Liver (tissue), 9 donors: ENCODE measurements around the gene SAA1. TPM values are rescaled to one million over a fixed set of nuclear protein-coding genes. Genes with fewer than 3 reads are reported as not detected.
"Not testable (repeated sequence)": the region's sequence is repeated elsewhere in the genome, so short reads cannot be mapped to it uniquely, and the experiment has no call there.

Source experiments
- DNase-seq: peaks from one replicate; pipeline ENCODE4 v3.0.0-alpha.2; 2017; ENCODE audit warnings: low spot score
- H3K27ac ChIP-seq, 2 donors: one replicate each; pipeline ENCODE4 v1.7.0; 2013; ENCODE audit warnings: inconsistent platforms in 2 of 2, low read length in 2 of 2, control low read depth in 1 of 2, low read depth in 1 of 2, mild to moderate bottlenecking in 1 of 2
- H3K27me3 ChIP-seq, 4 donors: one replicate each; pipeline versions ENCODE4 v1.6.1 to v1.7.0; 2013; ENCODE audit warnings: low read length in 3 of 4, inconsistent platforms in 1 of 4, mild to moderate bottlenecking in 1 of 4, moderate library complexity in 1 of 4; ENCODE audit not compliant: control insufficient read depth in 4 of 4, insufficient read depth in 4 of 4
- H3K36me3 ChIP-seq, 4 donors: one replicate each; pipeline versions ENCODE4 v1.6.1 to v1.7.0; 2013; ENCODE audit warnings: low read length in 3 of 4, mild to moderate bottlenecking in 3 of 4, low read depth in 1 of 4, moderate library complexity in 1 of 4; ENCODE audit not compliant: control insufficient read depth in 4 of 4, insufficient read depth in 3 of 4
- H3K4me1 ChIP-seq, 4 donors: one replicate each; pipeline versions ENCODE4 v1.6.1 to v1.7.0; 2013; ENCODE audit warnings: low read length in 3 of 4, mild to moderate bottlenecking in 3 of 4, moderate library complexity in 1 of 4; ENCODE audit not compliant: control insufficient read depth in 4 of 4, insufficient read depth in 4 of 4
- H3K4me3 ChIP-seq, 3 donors: one replicate each; pipeline versions ENCODE4 v1.6.1 to v1.7.0; 2013; ENCODE audit warnings: low read length in 3 of 3, control low read depth in 1 of 3, low read depth in 1 of 3, mild to moderate bottlenecking in 1 of 3
- H3K9ac ChIP-seq, 2 donors: one replicate each; pipeline ENCODE4 v1.7.0; 2013; ENCODE audit warnings: low read length in 2 of 2, mild to moderate bottlenecking in 2 of 2, moderate library complexity in 2 of 2, control low read depth in 1 of 2, low read depth in 1 of 2
- H3K9me3 ChIP-seq, 4 donors: one replicate each; pipeline versions ENCODE4 v1.6.1 to v1.7.0; 2013; ENCODE audit warnings: low read length in 3 of 4; ENCODE audit not compliant: control insufficient read depth in 4 of 4
- ATF3 ChIP-seq: IDR thresholded peaks from 2 replicates; pipeline ENCODE4 v1.6.1; 2016; ENCODE audit warnings: antibody characterized with exemption
- CTCF ChIP-seq: fragments of 150-350 bp; IDR thresholded peaks from 2 replicates; pipeline ENCODE4 v1.5.1; 2017; ENCODE audit warnings: improper control_type of control experiment, low read depth, low read length; ENCODE audit not compliant: missing input control
- FOXA2 ChIP-seq: IDR thresholded peaks from 2 replicates; pipeline ENCODE4 v1.6.1; 2016; ENCODE audit warnings: antibody characterized with exemption
- GABPA ChIP-seq, 2 donors: IDR thresholded peaks in 1 of 2; conservative IDR thresholded peaks in 1 of 2; 2 replicates each; pipeline ENCODE4 v1.6.1; 2016; ENCODE audit warnings: antibody characterized with exemption in 2 of 2, mild to moderate bottlenecking in 1 of 2, moderate library complexity in 1 of 2
- HNF4A ChIP-seq, 2 donors: conservative IDR thresholded peaks; 2 replicates each; pipeline ENCODE4 v1.6.1; 2016; ENCODE audit warnings: antibody characterized with exemption in 2 of 2, mild to moderate bottlenecking in 2 of 2
- HNF4G ChIP-seq: IDR thresholded peaks from 2 replicates; pipeline ENCODE4 v1.6.1; 2016; ENCODE audit warnings: antibody characterized with exemption
- JUND ChIP-seq, 2 donors: IDR thresholded peaks; 2 replicates each; pipeline ENCODE4 v1.6.1; 2016; ENCODE audit warnings: antibody characterized with exemption in 2 of 2
- MAX ChIP-seq: IDR thresholded peaks from 2 replicates; pipeline ENCODE4 v1.6.1; 2016; ENCODE audit warnings: antibody characterized with exemption
- NR2F2 ChIP-seq: IDR thresholded peaks from 2 replicates; pipeline ENCODE4 v1.6.1; 2016; ENCODE audit warnings: antibody characterized with exemption
- RAD21 ChIP-seq, 2 donors: IDR thresholded peaks; 2 replicates each; pipeline ENCODE4 v1.6.1; 2016; ENCODE audit warnings: antibody characterized with exemption in 2 of 2, mild to moderate bottlenecking in 2 of 2
- RXRA ChIP-seq, 2 donors: IDR thresholded peaks; 2 replicates each; pipeline ENCODE4 v1.6.1; 2017 to 2018; ENCODE audit warnings: antibody characterized with exemption in 2 of 2, mild to moderate bottlenecking in 1 of 2
- SP1 ChIP-seq: IDR thresholded peaks from 2 replicates; pipeline ENCODE4 v1.6.1; 2018; ENCODE audit warnings: antibody characterized with exemption, mild to moderate bottlenecking
- YY1 ChIP-seq: IDR thresholded peaks from 2 replicates; pipeline ENCODE4 v1.6.1; 2016; ENCODE audit warnings: antibody characterized with exemption, mild to moderate bottlenecking
- ZBTB33 ChIP-seq: IDR thresholded peaks from 2 replicates; pipeline ENCODE4 v1.6.1; 2016; ENCODE audit warnings: antibody characterized with exemption
- WGBS: extraction: QIAGEN DNeasy Blood & Tissue Kit; methylation state at CpG from one replicate; pipeline ENCODE4 v1.1.7; 2013; 5-methylcytosine and 5-hydroxymethylcytosine counted together
- polyA plus RNA-seq, 2 donors: library from polyadenylated mRNA; stranded (reverse) in 1 of 2; unstranded in 1 of 2; fragments of 200-250 nt in 1 of 2; fragments of >200 nt in 1 of 2; fragmentation: Nextera tagmentation in 1 of 2; extraction: Ambion mirVana in 1 of 2; gene quantifications; one replicate each; pipeline versions ENCODE4 v1.2.1 to v1.2.3, GENCODE V29; 2013 to 2015
- total RNA-seq, 2 donors: library from RNA; depleted of rRNA; stranded (reverse); fragments of >200 nt; gene quantifications; one replicate each; pipeline ENCODE4 v1.2.3, GENCODE V29; 2014
- donor health status: healthy.
- donor health status: healthy.
- donor health status: healthy.
- donor health status: healthy.
- donor health status: healthy.

The SAA1 gene
- total and polyA plus RNA-seq, 4 donors: 20.4 to 33,277 (median 21,062) TPM

- Histone ChIP-seq H3K9ac (no peak overlapping the region), H3K4me1 (peaks cover 12 to 29% (median 20%) of the 10 kb centered on the region in 4 donors), H3K27ac (no peak overlapping the region), H3K4me3 (no peak overlapping the region), H3K36me3 (no peaks in the 10 kb centered on the region), H3K9me3 (no peaks in the 10 kb centered on the region), H3K27me3 (no peaks in the 10 kb centered on the region)
- WGBS: 98% methylated on average over 14 of the region's 14 CpGs
- TF ChIP-seq CTCF (no peak), ZBTB33 (no peak), SP1 (no peak), RAD21 (IDR thresholded peaks at IDR 0.05) (no peak), ATF3 (no peak), NR2F2 (no peak), GABPA (IDR thresholded peaks at IDR 0.05 in 1 of 2, conservative IDR thresholded peaks at IDR 0.05 in 1 of 2) (no peak), HNF4G (no peak), FOXA2 (no peak), JUND (IDR thresholded peaks at IDR 0.05) (no peak), HNF4A (conservative IDR thresholded peaks at IDR 0.05) (no peak), MAX (no peak)
- no peak for DNase-seq
These were observed 4.3 kb upstream of the SAA1 start for GRCh38 chr11:18261721-18262120.

- TF ChIP-seq HNF4A (conservative IDR thresholded peaks at IDR 0.05) (peak; percentile 17 to 21), JUND (IDR thresholded peaks at IDR 0.05) (peak in 1 of 2 donors; percentile 10), RXRA (IDR thresholded peaks at IDR 0.05) (peak in 1 of 2 donors; percentile 36), YY1 (peak; percentile 20)
- not testable (repeated sequence) for H3K27me3 ChIP-seq, H3K27ac ChIP-seq, H3K9me3 ChIP-seq, DNase-seq, H3K4me3 ChIP-seq, H3K9ac ChIP-seq, H3K36me3 ChIP-seq
- WGBS: 55% methylated on average over 8 of the region's 8 CpGs
- peaks cover 9 to 23% (median 18%) of the 10 kb centered on the region in 4 donors for H3K4me1 ChIP-seq
These were observed 3.2 kb upstream of the SAA1 start for GRCh38 chr11:18262681-18263350.

- 81% methylated on average over 4 of the region's 4 CpGs for WGBS
- H3K27ac ChIP-seq: no peak overlapping the region
- no peak overlapping the region for H3K9ac ChIP-seq
- DNase-seq: no peak
- H3K4me3 ChIP-seq: no peak overlapping the region
- no peaks in the 10 kb centered on the region for H3K36me3 ChIP-seq
- H3K4me1 ChIP-seq: peaks cover 4 to 23% (median 14%) of the 10 kb centered on the region in 4 donors
- H3K9me3 ChIP-seq: no peaks in the 10 kb centered on the region
- H3K27me3 ChIP-seq: no peaks in the 10 kb centered on the region
- TF ChIP-seq CTCF (no peak), ZBTB33 (no peak), MAX (no peak), HNF4G (no peak), FOXA2 (no peak), HNF4A (conservative IDR thresholded peaks at IDR 0.05) (no peak), YY1 (no peak), RAD21 (IDR thresholded peaks at IDR 0.05) (no peak), ATF3 (no peak)
These were observed 2.0 kb upstream of the SAA1 start for GRCh38 chr11:18264035-18264434.
